Mammary epithelial cell (primary cell): Measurements from ENCODE around the gene LRRC37A.
"Not testable (repeated sequence)": the region's sequence is repeated elsewhere in the genome, so short reads cannot be mapped to it uniquely, and the experiment has no call there.

ENCODE experiments used
- CTCF ChIP-seq, 2 donors: IDR thresholded peaks in 1 of 2; conservative IDR thresholded peaks in 1 of 2; 2 replicates each; pipeline ENCODE4 v1.5.1; 2011 to 2012; ENCODE audit warnings: inconsistent platforms in 2 of 2, low read length in 2 of 2, mild to moderate bottlenecking in 2 of 2, control low read depth in 1 of 2, low read depth in 1 of 2; ENCODE audit not compliant: insufficient read depth in 1 of 2; ENCODE audit errors: extremely low read depth in 1 of 2
- EZH2 ChIP-seq: IDR thresholded peaks from 2 replicates; pipeline ENCODE4 v1.6.1; 2012; ENCODE audit warnings: low read length, inconsistent platforms, borderline replicate concordance

DNA sequence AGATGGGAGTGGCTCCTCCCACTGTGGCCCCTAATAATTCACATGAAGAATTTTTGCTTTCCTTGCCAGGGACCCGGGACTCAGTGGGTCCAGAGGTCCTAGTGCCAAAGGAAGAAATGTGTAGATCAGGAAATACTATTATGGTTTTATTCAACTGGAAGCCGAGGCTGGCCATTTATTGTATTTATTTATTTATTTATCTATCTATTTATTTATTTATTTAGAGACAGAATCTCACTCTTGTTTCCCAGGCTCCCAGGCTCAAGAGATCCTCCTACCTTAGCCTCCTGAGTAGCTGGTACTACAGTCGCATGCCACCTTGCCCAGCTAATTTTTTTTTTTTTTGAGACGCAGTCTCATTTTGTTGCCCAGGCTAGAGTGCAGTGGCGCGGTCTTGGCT, 40.7 kb upstream of the LRRC37A start:
- TF ChIP-seq CTCF (conservative IDR thresholded peaks at IDR 0.05 in 1 of 2, IDR thresholded peaks at IDR 0.05 in 1 of 2; ENCODE audit: extremely low read depth in 1 of 2, insufficient read depth in 1 of 2, low read depth in 1 of 2, low read length in 2 of 2); EZH2: not testable (repeated sequence)
